ENCODE data around the gene OR52B6.
"Not testable (repeated sequence)": the region's sequence is repeated elsewhere in the genome, so short reads cannot be mapped to it uniquely, and the experiment has no call there.

OR52B6 gene

GRCh38 chr11:5596607-5597201 lies 16.0 kb downstream of the OR52B6 start, which contains the start of gene TRIM6:
TSS of gene TRIM6 (plus strand) at chr11:5596637. CDS start at chr11:5596898, 261 bp downstream.
- no peak for DNase-seq (ENCODE audit: low read depth in 3 of 3)

GRCh38 chr11:5597953-5598352 lies 17.3 kb downstream of the OR52B6 start:
- no peak for DNase-seq (ENCODE audit: low read depth in 3 of 3)

GRCh38 chr11:5600374-5600851 lies 19.7 kb downstream of the OR52B6 start:
- DNase-seq (ENCODE audit: low read depth in 3 of 3) = peak; percentile 22 to 41 (median 25)

- DNase-seq (ENCODE audit: low read depth in 3 of 3) = not testable (repeated sequence)
These were observed 22.1 kb downstream of the OR52B6 start for GRCh38 chr11:5602791-5603190.

GRCh38 chr11:5603326-5603725 lies 22.6 kb downstream of the OR52B6 start:
- no peak for DNase-seq (ENCODE audit: low read depth in 3 of 3)

GRCh38 chr11:5604896-5605295 lies 24.2 kb downstream of the OR52B6 start:
- no peak for DNase-seq (ENCODE audit: low read depth in 3 of 3)

- DNase-seq (ENCODE audit: low read depth in 3 of 3) = no peak
These were observed 25.2 kb downstream of the OR52B6 start for GRCh38 chr11:5605849-5606248.

GRCh38 chr11:5608808-5609207 lies 28.1 kb downstream of the OR52B6 start:
- no peak for DNase-seq (ENCODE audit: low read depth in 3 of 3)

- no peak for DNase-seq (ENCODE audit: low read depth in 3 of 3)
These were observed 29.8 kb downstream of the OR52B6 start for GRCh38 chr11:5610446-5610845.

- no peak for DNase-seq (ENCODE audit: low read depth in 3 of 3)
These were observed 30.9 kb downstream of the OR52B6 start for GRCh38 chr11:5611627-5612026.

GRCh38 chr11:5618807-5619206 lies 38.1 kb downstream of the OR52B6 start:
- DNase-seq (ENCODE audit: low read depth in 3 of 3) = no peak

GRCh38 chr11:5620651-5621521 lies 40.2 kb downstream of the OR52B6 start:
- no peak for DNase-seq (ENCODE audit: low read depth in 3 of 3)

- no peak for DNase-seq (ENCODE audit: low read depth in 3 of 3)
These were observed 40.9 kb downstream of the OR52B6 start for GRCh38 chr11:5621580-5621979.

- no peak for DNase-seq (ENCODE audit: low read depth in 3 of 3)
These were observed 42.1 kb downstream of the OR52B6 start for GRCh38 chr11:5622802-5623201.

- peak; percentile 27 to 38 (median 33) for DNase-seq (ENCODE audit: low read depth in 3 of 3)
These were observed 44.0 kb downstream of the OR52B6 start, which contains the start of gene TRIM34 for GRCh38 chr11:5624489-5625279. TSS of gene TRIM34 (plus strand) at chr11:5625001. CDS start at chr11:5632332, 7,331 bp downstream.

- no peak for DNase-seq (ENCODE audit: low read depth in 3 of 3)
These were observed 44.6 kb downstream of the OR52B6 start for GRCh38 chr11:5625281-5625680.

- no peak for DNase-seq (ENCODE audit: low read depth in 3 of 3)
These were observed 45.5 kb downstream of the OR52B6 start for GRCh38 chr11:5626196-5626595.

- no peak for DNase-seq (ENCODE audit: low read depth in 3 of 3)
These were observed 50.7 kb downstream of the OR52B6 start for GRCh38 chr11:5631417-5631816.

Measured in stimulated activated CD4-positive, alpha-beta T cell treated with anti-CD3 and anti-CD28 coated beads, TNF-alpha, amount 100 ng/mL, for 24 hours (primary cell).